ENCODE measurements around the gene DCLRE1B.
A peak's percentile ranks its signal among the peaks of the same experiment; 100 is the strongest.

DCLRE1B gene

DNA sequence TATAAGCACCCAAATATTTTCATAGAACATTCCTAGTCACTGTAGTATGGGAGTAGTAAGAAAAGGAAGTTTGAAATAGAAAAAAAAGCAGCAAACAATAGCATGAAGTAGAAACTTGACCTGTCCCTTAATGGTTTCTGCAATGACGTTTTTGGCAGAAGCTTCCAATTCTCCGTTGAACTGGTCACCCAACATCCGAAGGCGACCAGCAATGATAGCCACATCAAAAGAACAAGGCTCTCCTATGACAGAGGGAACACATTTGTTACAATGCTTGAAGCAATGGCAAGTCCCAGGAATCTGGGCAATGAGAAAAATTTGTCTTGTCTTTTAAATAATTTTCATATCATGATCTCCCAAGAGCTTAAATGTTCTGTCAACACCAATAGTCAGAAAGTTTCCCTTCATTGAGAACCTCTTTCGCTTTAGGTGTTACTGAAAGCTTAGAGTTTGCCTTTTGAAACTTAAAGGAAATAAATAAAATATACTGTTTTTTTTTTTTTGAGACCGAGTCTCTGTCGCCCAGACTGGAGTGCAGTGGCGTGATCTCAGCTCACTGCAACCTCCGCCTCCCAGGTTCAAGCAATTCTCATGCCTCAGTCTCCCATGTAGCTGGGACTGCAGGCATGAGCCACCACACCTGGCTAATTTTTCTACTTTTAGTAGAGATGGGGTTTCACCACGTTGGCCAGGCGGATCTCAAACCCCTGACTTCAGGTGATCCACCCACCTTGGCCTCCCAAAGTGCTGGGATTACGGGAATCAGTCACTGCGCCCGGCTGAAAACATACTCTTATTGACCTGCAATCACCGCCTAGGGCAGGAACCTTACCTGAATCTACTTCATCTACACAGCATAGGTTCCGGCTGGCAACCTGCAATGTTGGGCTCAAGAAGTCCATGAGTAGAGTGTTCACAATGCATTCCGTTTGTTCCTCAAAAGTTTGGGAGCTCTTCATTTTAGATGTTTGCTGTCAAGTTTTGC lies 18.4 kb upstream of the DCLRE1B start:
- DNase-seq = no peak

DNA sequence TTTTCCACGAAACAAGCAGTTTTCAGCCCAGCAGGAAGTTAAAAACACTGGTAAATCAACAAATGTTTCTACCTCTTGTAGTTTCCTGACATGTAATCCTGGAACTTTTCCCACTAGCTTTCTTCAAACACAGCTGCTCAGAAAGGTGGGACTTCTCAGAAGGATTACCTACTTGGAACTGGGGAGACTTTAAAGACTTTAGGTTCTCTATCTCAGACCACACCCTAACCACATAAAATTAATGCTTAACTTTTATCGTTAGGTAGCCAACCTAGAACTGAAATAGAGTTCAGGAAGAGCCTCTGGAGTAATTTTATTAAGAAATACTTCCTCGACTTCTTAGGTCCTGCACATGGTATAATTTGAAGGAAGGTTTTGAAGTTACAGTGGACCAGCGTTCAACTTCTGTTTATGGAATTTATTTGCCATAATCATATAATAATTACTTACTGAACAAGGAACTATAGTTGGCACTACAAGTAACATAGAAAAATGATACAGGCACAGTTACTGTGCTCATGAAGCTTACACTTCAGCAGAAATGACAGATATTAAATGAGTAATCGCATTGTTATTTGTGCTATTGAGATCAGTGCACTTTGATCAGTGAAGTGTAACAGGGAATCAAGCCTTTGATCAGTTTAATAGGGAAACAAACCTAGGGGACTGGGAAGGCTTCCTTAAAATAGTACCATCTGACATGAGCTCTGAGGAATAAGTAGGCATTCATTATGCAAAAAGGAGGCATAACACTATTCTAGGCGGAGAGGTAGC lies 17.5 kb upstream of the DCLRE1B start, which contains the start of gene BCL2L15:
BCL2L15 (minus strand) TSS at position 180 of the 774 bp plus-strand sequence. CDS start 206 bp downstream, outside the sequence.
- DNase-seq = no peak

DNA sequence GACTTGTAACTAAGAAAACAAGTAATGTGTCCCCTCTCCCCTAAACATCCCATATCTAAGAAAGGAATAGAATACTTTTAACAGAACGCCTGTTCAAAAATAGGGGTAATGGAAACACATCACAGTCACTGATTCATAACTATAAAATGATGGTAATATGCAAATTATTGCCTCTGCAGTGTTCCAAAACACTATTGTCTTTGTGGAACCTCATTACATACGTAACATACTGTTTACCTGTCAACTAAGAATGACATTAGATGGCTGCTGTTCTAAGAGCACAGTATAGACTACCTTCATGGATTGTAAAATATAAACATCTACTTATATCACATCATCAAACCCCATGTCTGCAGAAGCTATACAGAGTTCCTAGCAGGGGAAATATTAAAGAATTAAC lies 14.3 kb upstream of the DCLRE1B start:
- DNase-seq = no peak

GRCh38 chr1:113891631-113892220 lies 13.4 kb upstream of the DCLRE1B start:
- DNase-seq = no peak

DNA sequence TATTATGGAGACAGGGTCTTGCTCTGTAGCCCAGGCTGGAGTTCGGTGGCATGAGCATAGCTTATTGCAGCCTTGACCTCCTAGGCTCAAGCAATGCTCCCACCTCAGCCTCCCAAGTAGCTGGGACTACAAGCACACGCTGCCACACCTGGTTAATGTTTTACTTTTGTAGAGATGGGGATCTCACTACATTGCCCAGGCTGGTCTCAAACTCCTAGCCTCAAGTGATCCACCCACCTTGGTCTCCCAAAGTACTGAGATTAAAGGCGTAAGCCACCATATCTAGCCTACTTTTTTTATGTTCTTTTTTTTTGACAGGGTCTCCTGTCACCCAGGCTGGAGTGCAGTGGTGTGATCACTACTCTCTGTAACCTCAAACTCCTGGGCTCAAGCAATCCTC lies 11.9 kb upstream of the DCLRE1B start:
- DNase-seq = no peak

GRCh38 chr1:113895098-113895497 lies 10.0 kb upstream of the DCLRE1B start:
- no peak for DNase-seq

GRCh38 chr1:113895961-113896360 lies 9.2 kb upstream of the DCLRE1B start:
- no peak for DNase-seq

DNA sequence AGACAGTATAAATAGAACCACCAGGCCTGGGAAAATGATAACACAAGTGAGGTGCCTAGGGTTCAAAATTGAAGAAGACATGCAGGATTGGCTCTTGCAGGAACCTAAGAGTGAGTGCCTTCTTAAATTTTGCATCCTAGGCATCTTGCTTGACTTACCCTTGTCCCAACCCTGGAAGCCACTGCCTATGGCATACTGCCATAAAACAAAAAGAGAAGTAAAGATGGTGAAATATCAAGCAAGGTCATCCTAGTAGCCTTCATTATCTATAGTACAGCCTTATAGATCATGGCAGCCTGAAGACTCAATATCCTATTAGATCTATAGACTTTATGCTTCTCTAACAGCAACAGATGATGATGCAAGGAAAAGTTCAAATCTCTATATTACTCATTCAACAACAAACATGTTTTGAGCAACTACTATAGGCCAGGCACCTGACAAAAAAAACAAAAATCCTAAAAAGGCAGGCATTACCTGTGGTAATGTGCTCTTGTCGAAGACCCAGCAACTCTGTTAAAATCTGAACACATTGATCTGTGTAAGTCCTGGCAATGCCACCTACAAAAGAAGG lies 6.8 kb upstream of the DCLRE1B start:
- no peak for DNase-seq

GRCh38 chr1:113899111-113899510 lies 6.0 kb upstream of the DCLRE1B start:
- no peak for DNase-seq

- DNase-seq = no peak
These were observed 3.9 kb upstream of the DCLRE1B start for GRCh38 chr1:113901191-113901590.

GRCh38 chr1:113903501-113904292 lies 1.4 kb upstream of the DCLRE1B start:
- peak in 4 of 56 donors; percentile 10 to 42 (median 28) for DNase-seq

- peak in 12 of 56 donors; percentile 16 to 84 (median 56) for DNase-seq
These were observed 843 bp upstream of the DCLRE1B start for GRCh38 chr1:113904293-113904673.

DNA sequence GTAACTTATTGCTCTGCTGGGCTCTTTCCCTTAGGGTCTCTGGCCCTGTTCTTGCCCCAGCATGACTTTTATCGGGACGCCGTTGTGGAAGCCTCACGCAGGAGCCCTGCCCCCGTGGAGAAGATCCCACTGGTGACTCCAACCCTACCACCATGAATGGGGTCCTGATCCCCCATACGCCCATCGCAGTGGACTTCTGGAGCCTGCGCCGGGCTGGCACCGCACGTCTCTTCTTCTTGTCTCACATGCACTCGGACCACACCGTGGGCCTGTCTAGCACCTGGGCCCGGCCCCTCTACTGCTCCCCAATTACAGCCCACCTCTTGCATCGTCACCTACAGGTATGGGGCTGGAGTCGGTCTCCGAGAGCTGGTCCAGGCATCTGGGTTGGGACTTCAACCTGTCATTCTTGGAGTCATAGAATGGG lies 322 bp downstream of the DCLRE1B start:
- DNase-seq = peak in 4 of 56 donors; percentile 19 to 58 (median 48)

DNA sequence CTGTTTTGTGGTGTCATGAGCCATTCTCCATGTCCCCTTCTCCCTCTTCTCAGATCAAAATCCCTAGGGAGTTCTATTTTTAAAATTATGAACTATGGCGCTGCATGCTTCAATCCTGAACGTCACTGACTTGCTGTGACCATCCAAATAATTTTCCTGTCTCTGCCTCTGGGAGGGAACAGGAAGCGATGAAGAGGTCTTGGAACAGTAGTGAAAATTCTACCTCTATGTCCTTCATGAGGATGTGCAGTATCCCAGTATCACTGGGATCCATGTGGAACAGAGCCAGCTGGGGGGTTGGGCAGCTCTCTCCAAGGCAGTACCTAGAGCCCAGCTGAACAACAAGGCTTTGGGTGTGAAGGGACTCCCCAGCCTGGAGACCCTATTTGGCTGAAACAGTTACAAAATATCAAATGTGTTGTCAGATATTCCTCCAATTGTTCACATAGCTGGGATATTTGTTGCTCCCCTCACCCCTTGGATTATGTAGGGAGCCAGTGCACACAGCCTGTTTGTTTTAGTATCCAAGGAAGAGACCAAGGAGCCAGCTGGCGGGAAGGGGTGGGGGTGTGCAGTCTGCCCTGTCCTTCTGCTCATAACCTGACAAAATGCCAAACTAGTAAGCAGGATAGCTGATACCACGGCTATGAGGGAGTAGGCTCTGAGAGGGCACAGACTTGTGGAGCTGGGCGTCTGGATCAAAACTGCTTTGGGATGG lies 7.6 kb downstream of the DCLRE1B start:
- DNase-seq = peak in 15 of 56 donors; percentile 1 to 35 (median 7)

DNA sequence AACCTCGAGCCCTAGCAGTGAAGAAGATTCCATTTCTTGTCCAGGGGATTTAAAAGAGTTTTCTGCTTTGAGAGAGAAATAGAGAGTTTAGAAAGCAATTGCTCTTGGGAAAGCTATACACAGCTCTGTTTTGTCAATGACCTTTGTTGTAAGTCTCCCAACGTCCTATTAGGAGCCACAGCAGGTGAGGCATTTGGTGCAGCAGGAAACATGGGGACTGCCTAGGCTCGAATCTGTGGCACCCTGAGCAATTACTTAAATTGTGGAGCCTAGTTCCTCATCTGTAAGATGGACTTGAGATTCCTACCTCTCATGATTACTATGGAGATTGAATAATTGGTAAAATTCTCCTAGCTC lies 8.2 kb downstream of the DCLRE1B start:
- no peak for DNase-seq

DNA sequence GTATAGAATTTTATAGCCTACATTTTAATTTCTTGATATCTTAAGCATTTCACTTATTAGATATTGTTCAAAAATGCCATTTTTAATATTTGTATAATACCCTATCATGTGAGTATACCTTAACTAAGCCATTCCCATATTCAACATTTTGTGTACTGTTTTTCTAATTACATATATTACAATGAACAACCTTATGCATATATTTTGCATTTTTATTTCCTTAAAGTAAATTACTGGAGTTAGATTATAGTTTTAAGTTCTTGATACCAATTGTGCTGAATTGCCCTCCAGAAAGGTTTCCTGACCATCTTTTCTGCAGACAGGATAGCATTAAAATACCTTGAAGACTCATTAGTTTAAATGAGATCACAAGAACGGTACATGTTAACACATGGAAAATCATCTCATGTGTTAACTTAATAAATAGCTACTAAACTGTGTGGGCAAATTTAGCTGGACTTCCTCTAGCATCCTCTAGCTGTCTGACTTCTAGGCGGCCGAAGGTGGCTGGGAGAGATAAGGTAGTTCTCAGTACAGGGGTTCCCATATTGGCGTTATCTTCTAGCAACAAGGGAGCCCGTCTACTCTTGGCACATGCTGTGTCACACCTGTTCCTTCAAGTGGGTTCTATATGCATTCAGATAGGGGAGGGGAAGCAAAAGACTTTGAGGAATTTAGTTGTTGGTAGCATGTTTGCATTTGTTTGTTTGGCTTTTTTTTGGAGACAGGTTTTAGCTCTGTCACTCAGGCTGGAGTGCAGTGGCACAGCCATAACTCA lies 8.9 kb downstream of the DCLRE1B start:
- DNase-seq = no peak

GRCh38 chr1:113916974-113917373 lies 11.8 kb downstream of the DCLRE1B start:
- no peak for DNase-seq

DNA sequence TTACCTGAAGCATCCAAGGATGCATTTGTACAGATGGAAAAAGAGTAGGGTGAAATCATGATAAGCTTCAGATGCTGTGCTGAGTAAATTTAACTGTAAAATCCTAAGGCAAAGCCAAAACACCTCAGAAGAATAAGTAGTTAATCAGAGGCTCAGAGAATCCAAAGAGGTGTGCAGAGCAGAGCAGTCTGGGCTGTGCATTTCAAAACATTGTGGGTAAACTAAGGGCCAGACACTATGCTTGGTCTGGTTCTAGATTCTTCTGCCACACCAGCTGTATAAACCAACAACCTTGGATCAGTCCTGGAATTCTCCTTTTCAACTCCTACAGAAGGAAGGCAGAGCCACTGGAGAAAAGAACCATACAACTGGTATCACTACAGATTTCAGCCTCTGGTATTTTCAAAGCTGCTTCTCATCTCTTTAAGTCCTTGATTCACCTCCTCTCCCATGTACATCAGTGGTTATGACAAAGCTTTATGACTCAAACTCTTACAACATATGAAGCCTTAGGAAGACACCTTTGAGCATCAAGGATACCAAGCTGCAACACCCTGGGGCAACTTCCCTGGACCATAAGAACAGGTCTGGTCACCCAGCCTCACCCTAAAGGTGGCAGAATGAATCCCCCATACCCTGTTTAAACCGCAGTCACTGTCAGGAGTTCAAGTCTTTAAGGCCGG lies 12.4 kb downstream of the DCLRE1B start:
- no peak for DNase-seq

Measured in nucleus accumbens (tissue), 56 donors.